ENCODE results near the gene SOCS7.
"Not testable (repeated sequence)": the region's sequence is repeated elsewhere in the genome, so short reads cannot be mapped to it uniquely, and the experiment has no call there.

The SOCS7 gene

DNA sequence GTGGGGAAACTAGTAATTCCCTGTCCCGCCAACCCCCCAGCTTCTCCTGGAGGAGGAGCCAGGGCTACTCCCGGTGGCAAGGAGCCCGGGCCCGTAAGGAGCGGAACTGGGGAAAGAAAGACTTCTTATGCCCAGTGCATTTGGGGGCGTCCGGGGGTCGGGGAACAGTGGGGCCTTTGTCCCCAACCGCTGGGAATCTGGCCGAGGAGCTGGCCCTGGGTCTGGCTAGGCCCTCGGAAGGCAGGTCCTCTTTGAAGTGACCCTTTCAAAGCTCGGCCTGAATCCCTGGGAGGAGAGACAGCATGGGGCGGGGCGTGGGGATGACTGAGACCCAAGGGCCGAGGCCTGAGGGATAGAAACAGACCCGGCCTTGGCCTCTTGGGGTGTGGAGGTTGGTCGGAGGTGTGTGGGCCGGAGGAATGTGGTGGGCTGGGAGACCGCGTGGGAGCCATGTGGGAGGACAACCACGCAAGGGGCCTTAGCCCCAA, 82.6 kb downstream of the SOCS7 start:
- peaks cover 31% of the 10 kb centered on the region for H3K4me1 ChIP-seq (ENCODE audit: control insufficient read depth, insufficient read depth, low read length)
- H3K27ac ChIP-seq (ENCODE audit: low read depth, low read length): no peak overlapping the region
- no peaks in the 10 kb centered on the region for H3K36me3 ChIP-seq (ENCODE audit: control insufficient read depth, insufficient read depth, low read length)

GRCh38 chr17:38435795-38436194, 84.2 kb downstream of the SOCS7 start:
- H3K9ac ChIP-seq (ENCODE audit: low read length): no peak overlapping the region
- no peaks in the 10 kb centered on the region for H3K36me3 ChIP-seq (ENCODE audit: control insufficient read depth, insufficient read depth, low read length)
- H3K4me3 ChIP-seq (ENCODE audit: low read depth, low read length): no peak overlapping the region
- H3K4me1 ChIP-seq (ENCODE audit: control insufficient read depth, insufficient read depth, low read length): peaks cover 25% of the 10 kb centered on the region
- H3K27ac ChIP-seq (ENCODE audit: low read depth, low read length): no peak overlapping the region
- no peaks in the 10 kb centered on the region for H3K9me3 ChIP-seq (ENCODE audit: control insufficient read depth, insufficient read depth, low read depth, low read length)
- no peaks in the 10 kb centered on the region for H3K27me3 ChIP-seq (ENCODE audit: control insufficient read depth, insufficient read depth, low read length)

More for the DNA sequence above, 82.6 kb downstream of the SOCS7 start:
- H3K9ac ChIP-seq (ENCODE audit: low read length): no peak overlapping the region
- H3K9me3 ChIP-seq (ENCODE audit: control insufficient read depth, insufficient read depth, low read depth, low read length): no peaks in the 10 kb centered on the region
- H3K4me3 ChIP-seq (ENCODE audit: low read depth, low read length): no peak overlapping the region
- H3K27me3 ChIP-seq (ENCODE audit: control insufficient read depth, insufficient read depth, low read length): no peaks in the 10 kb centered on the region

DNA sequence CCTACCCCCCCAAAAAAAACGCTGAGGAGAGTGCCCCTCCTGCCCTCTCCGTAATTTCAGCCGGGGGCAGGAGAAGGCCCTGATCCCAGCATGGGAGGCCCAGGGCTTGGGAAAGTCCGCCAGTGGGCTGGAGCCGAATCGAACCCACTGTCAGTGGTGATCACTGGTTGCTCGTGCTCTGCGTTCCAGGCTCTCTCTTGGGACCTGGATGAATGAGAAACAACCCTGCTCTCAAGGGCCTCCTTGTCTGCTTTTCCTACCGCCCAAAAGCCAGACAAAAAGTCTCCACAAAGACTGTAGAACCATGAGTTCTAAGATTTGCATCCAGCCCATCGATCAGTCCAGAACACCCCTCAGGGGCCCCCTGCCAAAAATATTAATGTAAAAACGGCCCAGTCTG, 84.7 kb downstream of the SOCS7 start:
- H3K27me3 ChIP-seq (ENCODE audit: control insufficient read depth, insufficient read depth, low read length): no peaks in the 10 kb centered on the region
- H3K36me3 ChIP-seq (ENCODE audit: control insufficient read depth, insufficient read depth, low read length): no peaks in the 10 kb centered on the region
- H3K4me1 ChIP-seq (ENCODE audit: control insufficient read depth, insufficient read depth, low read length): peaks cover 29% of the 10 kb centered on the region
- H3K9ac ChIP-seq (ENCODE audit: low read length): no peak overlapping the region
- no peak overlapping the region for H3K27ac ChIP-seq (ENCODE audit: low read depth, low read length)
- H3K9me3 ChIP-seq (ENCODE audit: control insufficient read depth, insufficient read depth, low read depth, low read length): no peaks in the 10 kb centered on the region
- no peak overlapping the region for H3K4me3 ChIP-seq (ENCODE audit: low read depth, low read length)

- H3K4me1 ChIP-seq (ENCODE audit: control insufficient read depth, insufficient read depth, low read length): peaks cover 34% of the 10 kb centered on the region
- H3K27me3 ChIP-seq (ENCODE audit: control insufficient read depth, insufficient read depth, low read length); H3K27ac ChIP-seq (ENCODE audit: low read depth, low read length); H3K9ac ChIP-seq (ENCODE audit: low read length); H3K4me3 ChIP-seq (ENCODE audit: low read depth, low read length); H3K9me3 ChIP-seq (ENCODE audit: control insufficient read depth, insufficient read depth, low read depth, low read length); H3K36me3 ChIP-seq (ENCODE audit: control insufficient read depth, insufficient read depth, low read length): not testable (repeated sequence)
These were observed 85.7 kb downstream of the SOCS7 start for GRCh38 chr17:38437313-38437712.

- H3K4me1 ChIP-seq (ENCODE audit: control insufficient read depth, insufficient read depth, low read length): peaks cover 47% of the 10 kb centered on the region
These were observed 87.8 kb downstream of the SOCS7 start for GRCh38 chr17:38439436-38439835.

DNA sequence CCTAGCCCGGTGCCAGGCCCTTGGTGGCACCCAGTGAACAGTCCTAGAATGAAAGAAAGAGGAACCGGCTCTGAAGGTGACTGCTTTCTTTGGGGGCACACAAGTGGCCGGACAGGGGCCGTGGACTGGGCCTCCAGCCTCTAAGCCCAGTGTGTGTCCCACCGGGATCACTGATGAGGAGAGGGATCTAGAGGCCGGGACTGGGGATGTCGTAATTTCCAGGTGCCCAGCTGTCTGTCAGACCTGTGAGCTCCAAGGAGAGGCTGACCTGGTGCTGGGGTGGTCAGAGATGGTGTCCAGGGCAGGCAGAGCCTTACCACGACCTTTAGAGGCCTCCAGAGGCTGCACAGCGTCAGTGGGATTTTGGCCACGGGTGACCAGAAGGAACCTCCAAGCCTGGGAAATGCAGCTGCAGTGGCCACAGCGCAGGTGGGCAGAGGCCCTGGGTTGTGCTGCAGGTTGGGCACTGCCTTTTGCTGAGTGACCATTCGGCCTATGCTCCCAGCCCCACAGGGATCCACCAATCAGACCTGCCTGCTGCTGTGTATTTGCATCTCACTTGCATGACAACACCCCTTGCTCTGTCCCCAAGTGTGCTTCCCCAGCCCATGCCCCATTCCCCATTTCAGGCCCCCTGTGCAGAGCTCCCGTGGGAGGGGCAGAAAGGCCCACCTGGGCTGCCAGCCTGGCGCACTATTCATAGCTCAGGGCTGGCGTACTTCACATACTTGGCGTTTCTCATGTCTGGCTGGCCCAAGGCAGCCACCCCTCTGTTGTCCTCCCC, 89.2 kb downstream of the SOCS7 start:
- Histone ChIP-seq H3K36me3 (ENCODE audit: control insufficient read depth, insufficient read depth, low read length) (no peaks in the 10 kb centered on the region), H3K27ac (ENCODE audit: low read depth, low read length) (peak overlapping the region; percentile 30; the same call in 1 of the 2 replicates), H3K27me3 (ENCODE audit: control insufficient read depth, insufficient read depth, low read length) (no peaks in the 10 kb centered on the region), H3K9me3 (ENCODE audit: control insufficient read depth, insufficient read depth, low read depth, low read length) (no peaks in the 10 kb centered on the region), H3K4me1 (ENCODE audit: control insufficient read depth, insufficient read depth, low read length) (peaks cover 42% of the 10 kb centered on the region), H3K9ac (ENCODE audit: low read length) (peak overlapping the region; percentile 4), H3K4me3 (ENCODE audit: low read depth, low read length) (no peak overlapping the region)

More at GRCh38 chr17:38439436-38439835, 87.8 kb downstream of the SOCS7 start:
- Histone ChIP-seq H3K27ac (ENCODE audit: low read depth, low read length) (no peak overlapping the region), H3K4me3 (ENCODE audit: low read depth, low read length) (no peak overlapping the region), H3K9me3 (ENCODE audit: control insufficient read depth, insufficient read depth, low read depth, low read length) (no peaks in the 10 kb centered on the region), H3K27me3 (ENCODE audit: control insufficient read depth, insufficient read depth, low read length) (no peaks in the 10 kb centered on the region), H3K9ac (ENCODE audit: low read length) (no peak overlapping the region), H3K36me3 (ENCODE audit: control insufficient read depth, insufficient read depth, low read length) (no peaks in the 10 kb centered on the region)

GRCh38 chr17:38441429-38442061, 89.9 kb downstream of the SOCS7 start:
- Histone ChIP-seq H3K27me3 (ENCODE audit: control insufficient read depth, insufficient read depth, low read length) (no peaks in the 10 kb centered on the region), H3K4me3 (ENCODE audit: low read depth, low read length) (no peak overlapping the region), H3K36me3 (ENCODE audit: control insufficient read depth, insufficient read depth, low read length) (no peaks in the 10 kb centered on the region), H3K27ac (ENCODE audit: low read depth, low read length) (peak overlapping the region; percentile 29; the same call in 1 of the 2 replicates), H3K9ac (ENCODE audit: low read length) (peak overlapping the region; percentile 4), H3K9me3 (ENCODE audit: control insufficient read depth, insufficient read depth, low read depth, low read length) (no peaks in the 10 kb centered on the region), H3K4me1 (ENCODE audit: control insufficient read depth, insufficient read depth, low read length) (peaks cover 35% of the 10 kb centered on the region)

DNA sequence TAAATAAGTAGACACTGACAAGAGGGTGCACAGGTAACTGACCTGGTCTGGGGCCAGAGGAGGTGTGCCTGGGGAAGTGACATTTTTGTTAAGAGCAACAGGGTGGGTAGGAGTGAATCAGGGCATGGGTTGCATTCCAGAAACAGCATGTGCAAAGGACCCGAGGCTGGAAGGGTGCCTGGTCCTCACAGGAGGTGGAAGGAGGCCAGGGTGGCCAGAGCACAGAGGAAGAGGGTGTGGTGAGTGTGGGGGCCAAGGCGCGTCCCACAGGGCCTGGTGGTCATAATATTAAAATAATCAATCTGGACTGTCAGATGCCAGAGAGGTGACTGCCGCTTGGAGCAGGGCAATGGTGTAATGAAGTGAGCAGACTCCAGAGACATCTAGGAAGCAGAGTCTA, 90.9 kb downstream of the SOCS7 start:
- H3K9me3 ChIP-seq (ENCODE audit: control insufficient read depth, insufficient read depth, low read depth, low read length): no peaks in the 10 kb centered on the region
- no peaks in the 10 kb centered on the region for H3K27me3 ChIP-seq (ENCODE audit: control insufficient read depth, insufficient read depth, low read length)
- no peak overlapping the region for H3K4me3 ChIP-seq (ENCODE audit: low read depth, low read length)
- peaks cover 36% of the 10 kb centered on the region for H3K4me1 ChIP-seq (ENCODE audit: control insufficient read depth, insufficient read depth, low read length)
- H3K27ac ChIP-seq (ENCODE audit: low read depth, low read length): no peak overlapping the region
- no peak overlapping the region for H3K9ac ChIP-seq (ENCODE audit: low read length)
- no peaks in the 10 kb centered on the region for H3K36me3 ChIP-seq (ENCODE audit: control insufficient read depth, insufficient read depth, low read length)

DNA sequence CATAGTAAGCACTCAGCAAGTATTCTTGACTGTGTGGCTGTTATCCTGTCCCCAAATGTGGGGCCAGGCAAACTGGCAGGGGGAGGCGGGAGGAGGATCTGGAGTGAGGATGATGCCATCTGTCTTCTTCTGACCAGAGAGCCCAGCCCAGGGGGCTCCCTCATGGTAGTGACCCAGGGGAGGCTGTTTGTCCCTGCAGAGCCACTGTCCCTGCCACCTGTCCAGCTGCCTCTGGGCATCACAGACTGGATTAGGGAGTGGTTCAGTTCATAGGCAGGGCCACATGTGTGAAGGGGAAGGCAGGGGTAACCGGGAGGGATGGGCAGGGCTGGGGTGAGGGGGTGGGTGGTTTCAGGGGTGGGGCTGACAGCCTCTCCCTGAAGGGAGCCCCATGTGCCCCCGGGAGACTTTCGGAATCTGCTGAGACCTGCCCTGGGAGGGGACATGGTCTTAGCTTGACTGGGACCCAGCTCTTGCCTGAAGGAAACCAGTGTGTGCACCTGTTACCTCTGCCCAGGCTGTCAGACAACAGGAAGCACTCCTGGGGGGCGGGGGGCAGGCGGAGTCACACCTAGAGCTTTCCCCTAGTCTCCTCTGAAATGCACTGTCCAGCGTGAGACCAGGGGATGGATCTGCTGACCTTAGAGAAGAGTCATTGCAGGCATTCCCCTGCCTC, 91.8 kb downstream of the SOCS7 start:
- Histone ChIP-seq H3K4me3 (ENCODE audit: low read depth, low read length) (no peak overlapping the region), H3K27ac (ENCODE audit: low read depth, low read length) (no peak overlapping the region), H3K9ac (ENCODE audit: low read length) (no peak overlapping the region), H3K27me3 (ENCODE audit: control insufficient read depth, insufficient read depth, low read length) (no peaks in the 10 kb centered on the region), H3K4me1 (ENCODE audit: control insufficient read depth, insufficient read depth, low read length) (peaks cover 45% of the 10 kb centered on the region), H3K36me3 (ENCODE audit: control insufficient read depth, insufficient read depth, low read length) (no peaks in the 10 kb centered on the region), H3K9me3 (ENCODE audit: control insufficient read depth, insufficient read depth, low read depth, low read length) (no peaks in the 10 kb centered on the region)

DNA sequence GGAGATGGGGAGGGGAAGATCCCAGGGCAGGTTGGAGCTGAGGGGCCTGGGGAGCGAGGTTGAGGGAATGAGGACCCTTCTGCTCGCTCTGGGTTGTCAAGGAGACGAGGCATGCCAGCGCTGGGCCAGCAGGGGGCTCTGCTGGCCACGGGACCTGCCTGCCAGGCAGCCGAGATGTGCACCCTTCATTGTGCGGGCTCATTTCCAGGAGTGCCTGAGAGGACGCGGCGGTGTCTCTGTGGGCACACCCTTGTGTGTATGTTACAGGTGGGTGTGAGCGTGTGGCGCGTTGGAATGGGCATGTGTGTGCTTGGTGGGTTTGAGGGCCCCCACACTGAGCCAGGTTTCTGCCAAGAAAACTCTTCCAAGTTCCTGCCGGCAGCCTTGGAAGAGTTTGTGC, 92.5 kb downstream of the SOCS7 start:
- peaks cover 47% of the 10 kb centered on the region for H3K4me1 ChIP-seq (ENCODE audit: control insufficient read depth, insufficient read depth, low read length)
- H3K9me3 ChIP-seq (ENCODE audit: control insufficient read depth, insufficient read depth, low read depth, low read length): no peaks in the 10 kb centered on the region
- no peak overlapping the region for H3K4me3 ChIP-seq (ENCODE audit: low read depth, low read length)
- no peak overlapping the region for H3K9ac ChIP-seq (ENCODE audit: low read length)
- no peaks in the 10 kb centered on the region for H3K27me3 ChIP-seq (ENCODE audit: control insufficient read depth, insufficient read depth, low read length)
- H3K27ac ChIP-seq (ENCODE audit: low read depth, low read length): no peak overlapping the region
- no peaks in the 10 kb centered on the region for H3K36me3 ChIP-seq (ENCODE audit: control insufficient read depth, insufficient read depth, low read length)
